HCEC 1CT (cell line): ENCODE data around the gene ARHGAP32.

Source experiments
- DNase-seq: peaks from one replicate; pipeline ENCODE4 v3.0.0-alpha.2; 2017

The ARHGAP32 gene

GRCh38 chr11:129106788-129107187 lies 85.3 kb downstream of the ARHGAP32 start:
- no peak for DNase-seq

GRCh38 chr11:129102756-129103155 lies 89.4 kb downstream of the ARHGAP32 start:
- no peak for DNase-seq

GRCh38 chr11:129102225-129102624 lies 89.9 kb downstream of the ARHGAP32 start:
- no peak for DNase-seq

- no peak for DNase-seq
Measured at GRCh38 chr11:129093283-129093682, 98.8 kb downstream of the ARHGAP32 start.

GRCh38 chr11:129090056-129090455 lies 102.1 kb downstream of the ARHGAP32 start:
- DNase-seq, result peak; percentile 26

GRCh38 chr11:129089279-129089678 lies 102.8 kb downstream of the ARHGAP32 start:
- no peak for DNase-seq

GRCh38 chr11:129086976-129087375 lies 105.1 kb downstream of the ARHGAP32 start:
- no peak for DNase-seq

- no peak for DNase-seq
Measured at GRCh38 chr11:129077191-129077590, 114.9 kb downstream of the ARHGAP32 start.

GRCh38 chr11:129075757-129076156 lies 116.4 kb downstream of the ARHGAP32 start:
- DNase-seq, result no peak

- peak; percentile 2 for DNase-seq
Measured at GRCh38 chr11:129067454-129067853, 124.7 kb downstream of the ARHGAP32 start.

GRCh38 chr11:129066229-129066628 lies 125.9 kb downstream of the ARHGAP32 start:
- DNase-seq, result no peak

GRCh38 chr11:129063118-129063517 lies 129.0 kb downstream of the ARHGAP32 start:
- DNase-seq, result no peak

- DNase-seq, result peak; percentile 57
Measured at GRCh38 chr11:129061492-129062230, 130.5 kb downstream of the ARHGAP32 start.

GRCh38 chr11:129056916-129057315 lies 135.2 kb downstream of the ARHGAP32 start:
- DNase-seq, result no peak

GRCh38 chr11:129055196-129055595 lies 136.9 kb downstream of the ARHGAP32 start:
- DNase-seq, result no peak

GRCh38 chr11:129048911-129049310 lies 143.2 kb downstream of the ARHGAP32 start:
- DNase-seq, result no peak

- DNase-seq, result no peak
Measured at GRCh38 chr11:129045150-129045549, 147.0 kb downstream of the ARHGAP32 start.

- no peak for DNase-seq
Measured at GRCh38 chr11:129042503-129042902, 149.6 kb downstream of the ARHGAP32 start.

GRCh38 chr11:129041611-129042018 lies 150.5 kb downstream of the ARHGAP32 start:
- peak; percentile 15 for DNase-seq

- DNase-seq, result no peak
Measured at GRCh38 chr11:129040934-129041333, 151.2 kb downstream of the ARHGAP32 start.

- DNase-seq, result no peak
Measured at GRCh38 chr11:129035244-129035643, 156.9 kb downstream of the ARHGAP32 start.

GRCh38 chr11:129034001-129034400 lies 158.1 kb downstream of the ARHGAP32 start:
- no peak for DNase-seq

GRCh38 chr11:129023968-129024676 lies 168.0 kb downstream of the ARHGAP32 start:
- no peak for DNase-seq

GRCh38 chr11:129021295-129021694 lies 170.8 kb downstream of the ARHGAP32 start:
- DNase-seq, result no peak
